K562 (cell line): ENCODE results near the gene PRAC2. TPM values are rescaled to one million over a fixed set of nuclear protein-coding genes. Genes with fewer than 3 reads are reported as not detected.

Experiments used
- ATAC-seq: fragments of 200-7000 bp; cut with Tn5 transposase; 3 replicates; pipeline ENCODE4 v1.9.1; 2020; ENCODE audit warnings: moderate library complexity
- BruUV-seq: library from RNA; stranded (reverse); fragments of 400-500 nt; replicated peaks from 2 replicates; lab custom pipeline; 2021; lab: Mats Ljungman, UMichigan
- CTCF ChIA-PET: fragments of 300-600 bp; formaldehyde crosslinking; extraction: SDS; loops from one replicate; lab custom pipeline; 2021; ENCODE audit warnings: low intra/inter-chr PET ratio; lab: Yijun Ruan, JAX
- POLR2A ChIA-PET: fragments of 300-600, 350-650 bp; sonication (Branson Sonifier 250); formaldehyde crosslinking; extraction: SDS; loops from one replicate; lab custom pipeline; 2021; ENCODE audit warnings: antibody characterized with exemption, inconsistent platforms; lab: Yijun Ruan, JAX
- DNase-seq, 4 experiments: peaks; one replicate each; pipeline versions ENCODE4 v3.0.0 to v3.0.0-alpha.2; 2011 to 2018; ENCODE audit warnings: low spot score in 3 of 4, mixed read lengths in 3 of 4; ENCODE audit errors: extremely low read depth in 1 of 4
- FAIRE-seq: peaks from 2 replicates; lab custom pipeline; 2011; peaks lifted over from hg19 to GRCh38; lab: Jason Lieb, UNC
- H2AFZ ChIP-seq: 2 replicates; pipeline ENCODE4 v1.6.0; 2011; ENCODE audit warnings: low read depth, low read length, control low read depth, inconsistent platforms
- H3K27ac ChIP-seq: fragments of 200-600 bp; 3 replicates; pipeline ENCODE4 v1.8.0; 2011; ENCODE audit warnings: low read depth, mild to moderate bottlenecking, control low read depth, inconsistent platforms, low read length, moderate library complexity, mixed read lengths; ENCODE audit errors: extremely low read depth
- H3K27me3 ChIP-seq, 2 experiments: fragments of 300-600 bp in 1 of 2; 2 replicates in 1 of 2; 3 replicates in 1 of 2; pipeline versions ENCODE4 v1.6.0 to v1.8.0; 2011; ENCODE audit warnings: inconsistent platforms in 2 of 2, low read length in 2 of 2, mild to moderate bottlenecking in 1 of 2, mixed read lengths in 1 of 2, moderate library complexity in 1 of 2; ENCODE audit not compliant: control insufficient read depth in 2 of 2, insufficient read depth in 2 of 2
- H3K36me3 ChIP-seq: fragments of 300-600 bp; 3 replicates; pipeline ENCODE4 v1.8.0; 2011; ENCODE audit warnings: mild to moderate bottlenecking, low read length, inconsistent platforms; ENCODE audit not compliant: control insufficient read depth, insufficient read depth
- H3K4me1 ChIP-seq, 2 experiments: fragments of 200-600 bp in 1 of 2; replicated peaks in 1 of 2; 2 replicates in 1 of 2; 3 replicates in 1 of 2; pipeline versions ENCODE4 v1.5.1 to v1.8.0; 2011; ENCODE audit warnings: inconsistent platforms in 2 of 2, low read length in 2 of 2, mild to moderate bottlenecking in 1 of 2, mixed read lengths in 1 of 2, moderate library complexity in 1 of 2; ENCODE audit not compliant: control insufficient read depth in 2 of 2, insufficient read depth in 2 of 2
- H3K4me2 ChIP-seq: 2 replicates; pipeline ENCODE4 v1.6.1; 2011; ENCODE audit warnings: low read length, control low read depth, inconsistent platforms, mixed read lengths; ENCODE audit not compliant: insufficient read depth
- H3K4me3 ChIP-seq: fragments of 200-600 bp; sonication (generic), shearing (Covaris generic); 2 replicates; pipeline ENCODE4 v1.5.1; 2016; ENCODE audit warnings: control low read depth, inconsistent platforms
- H3K79me2 ChIP-seq: fragments of 200-600 bp; 3 replicates; pipeline ENCODE4 v1.8.0; 2011; ENCODE audit warnings: low read length, inconsistent platforms; ENCODE audit not compliant: control insufficient read depth, insufficient read depth
- H3K9ac ChIP-seq, 2 experiments: 2 replicates each; pipeline versions ENCODE4 v1.6.0 to v1.6.1; 2011; ENCODE audit warnings: low read depth in 2 of 2, low read length in 2 of 2, control low read depth in 1 of 2, inconsistent platforms in 1 of 2, mild to moderate bottlenecking in 1 of 2, mixed read lengths in 1 of 2; ENCODE audit not compliant: insufficient read depth in 1 of 2
- H3K9me1 ChIP-seq: one replicate; pipeline ENCODE4 v1.6.0; 2011; ENCODE audit warnings: inconsistent platforms, mild to moderate bottlenecking, low read length, moderate library complexity; ENCODE audit not compliant: control insufficient read depth, insufficient read depth
- H3K9me3 ChIP-seq: replicated peaks from 2 replicates; pipeline ENCODE4 v1.5.1; 2011; ENCODE audit warnings: low read depth, low read length, inconsistent platforms; ENCODE audit not compliant: control insufficient read depth, insufficient read depth
- H4K20me1 ChIP-seq: replicated peaks from 2 replicates; pipeline ENCODE4 v1.6.1; 2011; ENCODE audit warnings: low read length, inconsistent platforms, mixed read lengths; ENCODE audit not compliant: control insufficient read depth, insufficient read depth
- NKRF ChIP-seq: fragments of 450-650 bp; IDR thresholded peaks from 2 replicates; pipeline ENCODE4 v1.6.1; 2016; ENCODE audit warnings: borderline replicate concordance
- RBM22 ChIP-seq: fragments of 200-400 bp; formaldehyde crosslinking; IDR thresholded peaks from 2 replicates; pipeline ENCODE4 v1.6.1; 2018; ENCODE audit warnings: low read length, low read depth; ENCODE audit not compliant: poor library complexity, severe bottlenecking
- REST ChIP-seq, 2 experiments: fragments of 450-650 bp; formaldehyde crosslinking in 1 of 2; IDR thresholded peaks; 2 replicates each; pipeline versions ENCODE4 v1.4.0 to v1.6.1; 2014 to 2020; ENCODE audit warnings: mild to moderate bottlenecking in 2 of 2, borderline replicate concordance in 1 of 2, low read depth in 1 of 2
- RFX1 ChIP-seq: fragments of 450-650 bp; IDR thresholded peaks from 2 replicates; pipeline ENCODE4 v1.6.1; 2016; ENCODE audit warnings: mild to moderate bottlenecking, moderate library complexity
- ZBTB34 ChIP-seq: fragments of 250-450 bp; sonication (Bioruptor Pico); IDR thresholded peaks from 2 replicates; pipeline ENCODE4 v1.8.0; 2021; ENCODE audit warnings: mild to moderate bottlenecking, moderate library complexity
- WGBS: fragments of 100-300 bp; shearing (Covaris generic); methylation state at CpG from one replicate; pipeline ENCODE4 v1.1.6; 2016; ENCODE audit warnings: low coverage, mixed read lengths; ENCODE audit not compliant: insufficient coverage; ENCODE audit errors: missing lambda C conversion rate; 5-methylcytosine and 5-hydroxymethylcytosine counted together
- in situ Hi-C: fragments of 300-500 bp; cut with MboI; formaldehyde crosslinking; loops from 4 replicates; pipeline ENCODE4 v1.15.0; 2018; ENCODE audit warnings: inconsistent platforms, mixed read lengths
- intact Hi-C: fragments of 100-400 bp; cut with micrococcal nuclease; formaldehyde crosslinking; loops from 2 replicates; pipeline ENCODE4 v1.14.2; 2022
- polyA plus RNA-seq, 8 experiments: library from polyadenylated mRNA; depleted of rRNA in 4 of 8; stranded (reverse) in 5 of 8; unstranded in 3 of 8; fragments of >200 nt; fragmentation: Nextera tagmentation in 2 of 8; fragmentation: Illumina TruSeq in 1 of 8; extraction: Ambion mirVana in 2 of 8; extraction: Trizol in 1 of 8; gene quantifications; 2 replicates each; pipeline versions ENCODE4 v1.2.1 to v1.2.3, GENCODE V29; 2011 to 2014; ENCODE audit warnings: inconsistent platforms in 1 of 8, missing spikeins in 1 of 8
- total RNA-seq, 7 experiments: library from RNA; depleted of rRNA in 6 of 7; stranded (reverse); fragments of >200 nt in 6 of 7; fragmentation: Illumina TruSeq in 2 of 7; extraction: Trizol in 2 of 7; gene quantifications; 2 replicates each; pipeline versions ENCODE4 v1.2.1 to v1.2.3, GENCODE V29; 2011 to 2021; ENCODE audit warnings: low replicate concordance in 1 of 7

Gene PRAC2
- total and polyA plus RNA-seq, 9 of the 15 experiments (the other 6 are each of a cell fraction or from before 2014, with no cell fraction given) = not detected

- Histone ChIP-seq H3K79me2 (no peaks in the 10 kb centered on the region), H3K4me3 (no peak overlapping the region), H4K20me1 (no peaks in the 10 kb centered on the region), H3K9ac (peak overlapping the region in 1 of 2 experiments; percentile 20; a peak in 1 of 4 replicates), H3K9me3 (no peaks in the 10 kb centered on the region; the same call in 1 of the 2 replicates), H2AFZ (no peak overlapping the region), H3K9me1 (no peaks in the 10 kb centered on the region), H3K27ac (no peak overlapping the region), H3K36me3 (no peaks in the 10 kb centered on the region)
- ATAC-seq = no peak
- no TSS peak for BruUV-seq
- in situ Hi-C loops (no loop called here), intact Hi-C loops (no loop called here)
- 0% methylated on average over 5 of the region's 5 CpGs for WGBS
- no peak for DNase-seq
- CTCF ChIA-PET = no interaction called here
- TF ChIP-seq REST (IDR thresholded peaks at IDR 0.05; ENCODE audit: borderline replicate concordance) (no peak), REST (CRISPR knock-in tag; IDR thresholded peaks at IDR 0.05; ENCODE audit: low read depth) (no peak), RBM22 (no peak), ZBTB34 (CRISPR knock-in tag) (no peak), NKRF (no peak), RFX1 (no peak)
- TF ChIP-seq, all 486 proteins: peak for 0
- Histone ChIP-seq H3K4me2 (no peak overlapping the region), H3K4me1 (no peaks in the 10 kb centered on the region; a peak in 1 of 5 replicates), H3K27me3 (peaks cover 10 to 18% of the 10 kb centered on the region in 2 experiments; a peak in 3 of 5 replicates)
- POLR2A ChIA-PET = interaction anchor here (0.6 kb wide), 1 partner anchor 40 kb away, joined by 3 read pairs; the partner anchor contains the start of gene HOXB13
- no peak for FAIRE-seq
Observed at GRCh38 chr17:48769009-48769675, 46.2 kb downstream of the PRAC2 start.
